GM23338 (cell line): ENCODE results near the gene MYF5. TPM values are rescaled to one million over a fixed set of nuclear protein-coding genes. Genes with fewer than 3 reads are reported as not detected.

ENCODE experiments used
- polyA plus RNA-seq: library from polyadenylated mRNA; unstranded; fragments of >200 nt; fragmentation: Nextera tagmentation; extraction: Ambion mirVana; gene quantifications from 2 replicates; pipeline ENCODE4 v1.2.1, GENCODE V29; 2016
- total RNA-seq: library from RNA; depleted of rRNA; stranded (reverse); fragments of >200 nt; shearing (Covaris generic); gene quantifications from 2 replicates; pipeline ENCODE4 v1.2.3, GENCODE V29; 2014; rRNA removed

The MYF5 gene
- total and polyA plus RNA-seq, 2 experiments from 2014 or later = not detected

Other genes with a start within 250 kb of the MYF5 start
- gene MYF6, start 9.3 kb upstream of the MYF5 start, total RNA-seq = not detected in 2 replicates
- not detected in 2 replicates for gene MYF6, start 9.3 kb upstream of the MYF5 start, polyA plus RNA-seq
- gene LIN7A, start 221.0 kb downstream of the MYF5 start, total RNA-seq = 6.2 and 6.5 TPM in 2 replicates
- 5.7 and 6.2 TPM in 2 replicates for gene LIN7A, start 221.0 kb downstream of the MYF5 start, polyA plus RNA-seq